ENCODE measurements around the gene CA10.

CA10 gene

GRCh38 chr17:51947160-51947735 is 211.3 kb downstream of the CA10 start:
- no peak for DNase-seq (ENCODE audit: low spot score)

GRCh38 chr17:51946311-51946710 is 212.2 kb downstream of the CA10 start:
- DNase-seq (ENCODE audit: low spot score) = no peak

GRCh38 chr17:51941272-51941671 is 217.2 kb downstream of the CA10 start:
- no peak for DNase-seq (ENCODE audit: low spot score)

GRCh38 chr17:51937264-51937663 is 221.2 kb downstream of the CA10 start:
- DNase-seq (ENCODE audit: low spot score) = no peak

GRCh38 chr17:51935477-51935876 is 223.0 kb downstream of the CA10 start:
- no peak for DNase-seq (ENCODE audit: low spot score)

GRCh38 chr17:51933647-51934046 is 224.9 kb downstream of the CA10 start:
- DNase-seq (ENCODE audit: low spot score) = no peak

- DNase-seq (ENCODE audit: low spot score) = no peak
These were observed 232.1 kb downstream of the CA10 start for GRCh38 chr17:51926448-51926847.

GRCh38 chr17:51921500-51921899 is 237.0 kb downstream of the CA10 start:
- DNase-seq (ENCODE audit: low spot score) = no peak

- no peak for DNase-seq (ENCODE audit: low spot score)
These were observed 243.9 kb downstream of the CA10 start for GRCh38 chr17:51914577-51914976.

- no peak for DNase-seq (ENCODE audit: low spot score)
These were observed 244.9 kb downstream of the CA10 start for GRCh38 chr17:51913491-51914205.

GRCh38 chr17:51912939-51913338 is 245.6 kb downstream of the CA10 start:
- no peak for DNase-seq (ENCODE audit: low spot score)

- no peak for DNase-seq (ENCODE audit: low spot score)
These were observed 247.3 kb downstream of the CA10 start for GRCh38 chr17:51911237-51911636.

- no peak for DNase-seq (ENCODE audit: low spot score)
These were observed 248.5 kb downstream of the CA10 start for GRCh38 chr17:51909971-51910370.

- no peak for DNase-seq (ENCODE audit: low spot score)
These were observed 249.5 kb downstream of the CA10 start for GRCh38 chr17:51908841-51909537.

GRCh38 chr17:51907041-51907440 is 251.5 kb downstream of the CA10 start:
- no peak for DNase-seq (ENCODE audit: low spot score)

- DNase-seq (ENCODE audit: low spot score) = no peak
These were observed 254.1 kb downstream of the CA10 start for GRCh38 chr17:51904379-51904778.

- DNase-seq (ENCODE audit: low spot score) = no peak
These were observed 257.3 kb downstream of the CA10 start for GRCh38 chr17:51901242-51901641.

- DNase-seq (ENCODE audit: low spot score) = no peak
These were observed 266.6 kb downstream of the CA10 start for GRCh38 chr17:51891936-51892335.

GRCh38 chr17:51890710-51891109 is 267.8 kb downstream of the CA10 start:
- DNase-seq (ENCODE audit: low spot score) = no peak

GRCh38 chr17:51888816-51889215 is 269.7 kb downstream of the CA10 start:
- DNase-seq (ENCODE audit: low spot score) = no peak

GRCh38 chr17:51876986-51877385 is 281.5 kb downstream of the CA10 start:
- no peak for DNase-seq (ENCODE audit: low spot score)

- DNase-seq (ENCODE audit: low spot score) = no peak
These were observed 285.2 kb downstream of the CA10 start for GRCh38 chr17:51873302-51873701.

GRCh38 chr17:51869387-51869786 is 289.1 kb downstream of the CA10 start:
- DNase-seq (ENCODE audit: low spot score) = no peak

Measured in HuH-7.5 (cell line).